ENCODE measurements around the gene LRTM2.

Gene LRTM2

GRCh38 chr12:1790444-1790843, 29.9 kb upstream of the LRTM2 start:
- TF ChIP-seq SIN3A (IDR thresholded peaks at IDR 0.05; ENCODE audit: borderline replicate concordance, insufficient read depth, low read length): no peak
- TF ChIP-seq, protein P1, sequence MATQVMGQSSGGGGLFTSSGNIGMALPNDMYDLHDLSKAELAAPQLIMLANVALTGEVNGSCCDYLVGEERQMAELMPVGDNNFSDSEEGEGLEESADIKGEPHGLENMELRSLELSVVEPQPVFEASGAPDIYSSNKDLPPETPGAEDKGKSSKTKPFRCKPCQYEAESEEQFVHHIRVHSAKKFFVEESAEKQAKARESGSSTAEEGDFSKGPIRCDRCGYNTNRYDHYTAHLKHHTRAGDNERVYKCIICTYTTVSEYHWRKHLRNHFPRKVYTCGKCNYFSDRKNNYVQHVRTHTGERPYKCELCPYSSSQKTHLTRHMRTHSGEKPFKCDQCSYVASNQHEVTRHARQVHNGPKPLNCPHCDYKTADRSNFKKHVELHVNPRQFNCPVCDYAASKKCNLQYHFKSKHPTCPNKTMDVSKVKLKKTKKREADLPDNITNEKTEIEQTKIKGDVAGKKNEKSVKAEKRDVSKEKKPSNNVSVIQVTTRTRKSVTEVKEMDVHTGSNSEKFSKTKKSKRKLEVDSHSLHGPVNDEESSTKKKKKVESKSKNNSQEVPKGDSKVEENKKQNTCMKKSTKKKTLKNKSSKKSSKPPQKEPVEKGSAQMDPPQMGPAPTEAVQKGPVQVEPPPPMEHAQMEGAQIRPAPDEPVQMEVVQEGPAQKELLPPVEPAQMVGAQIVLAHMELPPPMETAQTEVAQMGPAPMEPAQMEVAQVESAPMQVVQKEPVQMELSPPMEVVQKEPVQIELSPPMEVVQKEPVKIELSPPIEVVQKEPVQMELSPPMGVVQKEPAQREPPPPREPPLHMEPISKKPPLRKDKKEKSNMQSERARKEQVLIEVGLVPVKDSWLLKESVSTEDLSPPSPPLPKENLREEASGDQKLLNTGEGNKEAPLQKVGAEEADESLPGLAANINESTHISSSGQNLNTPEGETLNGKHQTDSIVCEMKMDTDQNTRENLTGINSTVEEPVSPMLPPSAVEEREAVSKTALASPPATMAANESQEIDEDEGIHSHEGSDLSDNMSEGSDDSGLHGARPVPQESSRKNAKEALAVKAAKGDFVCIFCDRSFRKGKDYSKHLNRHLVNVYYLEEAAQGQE (IDR thresholded peaks at IDR 0.05; ENCODE audit: insufficient read depth in 1 of 2, low read depth in 2 of 2, low read length in 2 of 2): no peak
- TF ChIP-seq TAF1 (IDR thresholded peaks at IDR 0.05; ENCODE audit: borderline replicate concordance, insufficient read depth, low read length): no peak
- no peak for TF ChIP-seq FOXP2 (optimal IDR thresholded peaks at IDR 0.05; ENCODE audit: borderline replicate concordance, extremely low read depth, extremely low read length, insufficient read depth)
- TF ChIP-seq POLR2AphosphoS5 (IDR thresholded peaks at IDR 0.05; ENCODE audit: low read depth, low read length): no peak

GRCh38 chr12:1791104-1791841, 29.1 kb upstream of the LRTM2 start:
- no peak for TF ChIP-seq TAF1 (IDR thresholded peaks at IDR 0.05; ENCODE audit: borderline replicate concordance, insufficient read depth, low read length)
- TF ChIP-seq POLR2AphosphoS5 (IDR thresholded peaks at IDR 0.05; ENCODE audit: low read depth, low read length): no peak
- TF ChIP-seq SIN3A (IDR thresholded peaks at IDR 0.05; ENCODE audit: borderline replicate concordance, insufficient read depth, low read length): no peak
- no peak for TF ChIP-seq FOXP2 (optimal IDR thresholded peaks at IDR 0.05; ENCODE audit: borderline replicate concordance, extremely low read depth, extremely low read length, insufficient read depth)
- TF ChIP-seq, protein P1 (IDR thresholded peaks at IDR 0.05; ENCODE audit: insufficient read depth in 1 of 2, low read depth in 2 of 2, low read length in 2 of 2): no peak

DNA sequence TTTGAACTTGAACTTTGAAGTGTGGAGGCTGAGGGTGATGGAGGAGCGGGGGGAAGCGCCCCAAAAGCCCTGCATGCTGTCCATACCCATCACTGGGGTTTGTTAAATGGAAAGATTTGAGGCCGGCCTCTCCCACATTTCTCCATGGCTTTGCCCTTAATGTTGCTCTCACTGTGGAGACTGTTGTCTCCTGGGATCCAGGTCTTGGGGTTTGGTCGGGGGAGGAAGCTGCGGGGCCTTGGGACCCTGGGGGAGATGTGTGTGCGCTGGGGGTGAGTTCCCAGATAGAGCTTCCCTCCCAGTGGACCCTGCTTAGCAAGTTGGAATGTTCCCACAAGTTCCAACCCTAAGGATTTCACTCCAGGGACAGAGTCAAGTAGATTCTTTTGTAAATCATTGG, 28.0 kb upstream of the LRTM2 start:
- TF ChIP-seq, protein P1 (IDR thresholded peaks at IDR 0.05; ENCODE audit: insufficient read depth in 1 of 2, low read depth in 2 of 2, low read length in 2 of 2): no peak
- TF ChIP-seq FOXP2 (optimal IDR thresholded peaks at IDR 0.05; ENCODE audit: borderline replicate concordance, extremely low read depth, extremely low read length, insufficient read depth): no peak

GRCh38 chr12:1793426-1794210, 26.7 kb upstream of the LRTM2 start:
- TF ChIP-seq TAF1 (IDR thresholded peaks at IDR 0.05; ENCODE audit: borderline replicate concordance, insufficient read depth, low read length): no peak
- no peak for TF ChIP-seq SIN3A (IDR thresholded peaks at IDR 0.05; ENCODE audit: borderline replicate concordance, insufficient read depth, low read length)
- TF ChIP-seq POLR2AphosphoS5 (IDR thresholded peaks at IDR 0.05; ENCODE audit: low read depth, low read length): no peak
- TF ChIP-seq FOXP2 (optimal IDR thresholded peaks at IDR 0.05; ENCODE audit: borderline replicate concordance, extremely low read depth, extremely low read length, insufficient read depth): no peak
- TF ChIP-seq, protein P1 (IDR thresholded peaks at IDR 0.05; ENCODE audit: insufficient read depth in 1 of 2, low read depth in 2 of 2, low read length in 2 of 2): no peak

All from PFSK-1 (cell line).